ENCODE results near the gene KRT32. TPM values are rescaled to one million over a fixed set of nuclear protein-coding genes. Genes with fewer than 3 reads are reported as not detected.
"Not testable (repeated sequence)": the region's sequence is repeated elsewhere in the genome, so short reads cannot be mapped to it uniquely, and the experiment has no call there.

Gene KRT32
- total RNA-seq, 2 experiments from 2014 or later, result not detected

- peaks cover 4% of the 10 kb centered on the region for H3K27me3 Mint-ChIP-seq (ENCODE audit: low read depth)
- no peak for ATAC-seq
Observed at GRCh38 chr17:41434415-41434814, 32.8 kb downstream of the KRT32 start.

DNA sequence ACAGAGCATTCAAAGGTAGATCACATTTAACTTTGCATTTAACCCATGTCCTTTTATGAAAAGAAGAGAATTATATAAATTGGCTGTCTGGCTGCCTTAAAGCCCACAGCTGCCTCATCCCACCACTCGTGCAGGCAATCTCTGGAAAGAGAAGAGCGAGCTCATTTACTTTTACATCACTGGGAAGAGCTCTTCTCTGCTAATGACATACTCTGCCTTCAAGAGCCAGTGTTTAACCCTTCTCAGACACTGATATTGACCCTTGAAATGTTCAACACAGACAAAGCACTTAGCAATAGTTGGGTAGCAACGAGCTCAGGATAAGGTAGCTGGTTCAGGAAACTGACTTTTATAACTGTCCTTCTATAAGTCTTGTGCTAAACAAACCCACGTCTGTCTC is 33.2 kb downstream of the KRT32 start:
- Mint-ChIP-seq H3K4me3 (no peak overlapping the region), H3K9me3 (ENCODE audit: insufficient read depth) (no peaks in the 10 kb centered on the region), H3K4me1 (ENCODE audit: low read depth) (no peaks in the 10 kb centered on the region), H3K27ac (no peak overlapping the region), H3K36me3 (ENCODE audit: low read depth) (no peaks in the 10 kb centered on the region), H3K27me3 (ENCODE audit: low read depth) (peaks cover 4% of the 10 kb centered on the region)
- ATAC-seq (no peak), DNase-seq (no peak)
- POLR2A ChIA-PET, result no interaction called here
- CTCF ChIA-PET, result interaction anchor here (0.7 to 1.3 kb wide), 3 partner anchors 18 to 229 kb away, joined by 3 read pairs; no protein-coding TSS in a partner anchor

More at GRCh38 chr17:41434415-41434814, 32.8 kb downstream of the KRT32 start:
- ChIA-PET CTCF (interaction anchor here (0.7 to 1.3 kb wide), 3 partner anchors 18 to 228 kb away, joined by 3 read pairs; no protein-coding TSS in a partner anchor), POLR2A (no interaction called here)
- no peaks in the 10 kb centered on the region for H3K36me3 Mint-ChIP-seq (ENCODE audit: low read depth)
- H3K4me1 Mint-ChIP-seq (ENCODE audit: low read depth), result no peaks in the 10 kb centered on the region
- H3K9me3 Mint-ChIP-seq (ENCODE audit: insufficient read depth), result no peaks in the 10 kb centered on the region
- no peak for DNase-seq
- no peak overlapping the region for H3K27ac Mint-ChIP-seq
- H3K4me3 Mint-ChIP-seq, result no peak overlapping the region

DNA sequence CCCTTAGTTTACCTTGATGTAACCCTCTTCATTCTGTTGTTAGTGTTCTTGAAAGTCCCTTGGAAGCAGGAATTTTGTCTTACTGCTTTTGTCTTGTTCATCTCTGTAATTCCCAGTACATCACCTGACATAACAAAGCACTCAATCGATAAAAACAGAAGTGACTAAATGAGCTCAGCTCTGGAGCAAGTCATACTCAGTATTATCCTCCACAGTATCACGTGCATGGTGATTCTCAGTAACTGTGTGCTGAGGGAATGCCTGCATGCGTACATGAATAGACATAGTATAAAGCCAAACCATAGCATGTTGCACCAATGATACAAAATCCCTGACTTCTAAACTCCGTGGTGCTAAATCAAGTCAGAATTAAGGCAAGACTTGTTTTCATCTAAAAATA is 33.6 kb downstream of the KRT32 start:
- no peak for ATAC-seq
- H3K4me1 Mint-ChIP-seq (ENCODE audit: low read depth), result no peaks in the 10 kb centered on the region
- H3K27me3 Mint-ChIP-seq (ENCODE audit: low read depth), result peaks cover 4% of the 10 kb centered on the region
- DNase-seq, result no peak
- H3K4me3 Mint-ChIP-seq, result no peak overlapping the region
- no peak overlapping the region for H3K27ac Mint-ChIP-seq
- no peaks in the 10 kb centered on the region for H3K9me3 Mint-ChIP-seq (ENCODE audit: insufficient read depth)
- ChIA-PET POLR2A (no interaction called here), CTCF (interaction anchor here (1.1 to 1.3 kb wide), 2 partner anchors 116 to 229 kb away, joined by 3 read pairs; no protein-coding TSS in a partner anchor)
- H3K36me3 Mint-ChIP-seq (ENCODE audit: low read depth), result no peaks in the 10 kb centered on the region

DNA sequence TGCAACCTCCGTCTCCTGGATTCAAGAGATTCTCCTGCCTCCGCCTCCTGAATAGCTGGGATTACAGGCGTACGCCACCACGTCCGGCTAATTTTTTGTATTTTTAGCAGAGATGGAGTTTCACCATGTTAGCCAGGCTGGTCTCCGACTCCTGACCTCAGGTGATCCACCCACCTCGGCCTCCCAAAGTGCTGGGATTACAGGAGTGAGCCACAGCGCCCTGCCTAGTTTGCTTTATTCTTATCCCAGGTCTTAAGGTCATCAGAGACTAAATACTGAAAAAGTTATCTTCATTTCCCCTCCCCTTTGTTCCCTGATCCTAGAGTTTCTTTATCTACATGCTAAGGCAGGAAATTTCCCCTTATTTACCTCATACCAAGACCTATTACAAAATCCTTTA is 36.8 kb downstream of the KRT32 start:
- H3K4me3 Mint-ChIP-seq; CTCF ChIA-PET; ATAC-seq; H3K9me3 Mint-ChIP-seq (ENCODE audit: insufficient read depth); DNase-seq; POLR2A ChIA-PET; H3K27ac Mint-ChIP-seq; H3K27me3 Mint-ChIP-seq (ENCODE audit: low read depth); H3K4me1 Mint-ChIP-seq (ENCODE audit: low read depth); H3K36me3 Mint-ChIP-seq (ENCODE audit: low read depth): not testable (repeated sequence)

DNA sequence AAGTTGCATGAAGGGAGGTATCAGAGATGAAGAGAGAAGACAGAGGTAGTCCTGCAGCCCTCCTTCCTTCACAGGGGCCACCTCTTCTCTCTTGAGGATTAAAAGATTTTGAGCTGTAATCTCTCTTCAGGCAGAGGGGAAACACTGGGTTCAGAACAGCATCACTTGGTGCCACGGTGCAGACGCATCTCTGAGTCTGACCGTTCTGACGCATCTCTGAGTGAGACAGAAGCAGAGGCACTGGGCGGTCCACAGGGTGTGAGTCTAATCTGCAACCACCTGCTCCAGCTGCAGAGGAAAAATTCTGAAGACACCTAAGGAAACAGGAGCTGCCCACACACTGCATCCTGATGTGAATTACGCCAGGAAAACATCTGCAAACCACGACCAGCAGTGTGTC is 37.5 kb downstream of the KRT32 start:
- no peak for DNase-seq

DNA sequence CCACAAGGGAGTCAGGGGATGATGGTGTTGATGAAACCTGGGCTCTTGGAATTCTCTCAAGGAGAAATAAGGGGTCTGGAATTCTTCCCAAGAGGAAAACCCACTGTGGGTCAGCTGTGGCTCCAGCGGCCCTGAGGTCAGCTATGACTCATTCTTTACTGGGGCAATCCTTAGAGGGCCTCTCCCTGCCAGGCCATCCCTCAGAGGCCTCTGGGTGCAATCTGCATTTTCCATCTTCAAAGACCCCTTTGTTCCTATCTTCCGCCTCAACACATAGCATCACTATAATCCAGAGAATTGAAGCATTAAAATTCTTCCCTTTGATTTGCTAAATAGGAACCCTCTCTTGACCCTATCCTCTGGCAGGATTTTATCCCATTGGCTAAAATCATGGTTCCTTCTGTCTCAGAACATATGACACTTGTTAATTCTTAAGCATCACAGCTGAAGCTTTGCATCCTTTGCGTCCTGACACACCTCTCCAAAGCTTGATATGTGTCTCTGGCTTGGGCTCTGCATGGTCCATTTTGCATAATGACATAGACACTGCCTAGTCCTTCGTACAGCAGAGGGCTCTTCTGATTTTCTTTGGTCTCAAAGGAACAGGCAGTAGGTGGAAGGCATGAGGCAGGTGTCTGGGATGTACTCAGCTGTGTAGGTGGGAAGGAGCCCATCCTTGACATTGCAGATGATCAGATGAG is 38.4 kb downstream of the KRT32 start:
- H3K4me1 Mint-ChIP-seq (ENCODE audit: low read depth), result no peaks in the 10 kb centered on the region
- no peaks in the 10 kb centered on the region for H3K36me3 Mint-ChIP-seq (ENCODE audit: low read depth)
- DNase-seq (no peak), ATAC-seq (no peak)
- ChIA-PET POLR2A (no interaction called here), CTCF (interaction anchor here (1.0 kb wide), 1 partner anchor 11 kb away, joined by 3 read pairs; no protein-coding TSS in a partner anchor)
- no peak overlapping the region for H3K4me3 Mint-ChIP-seq
- H3K9me3 Mint-ChIP-seq (ENCODE audit: insufficient read depth), result no peaks in the 10 kb centered on the region
- no peak overlapping the region for H3K27ac Mint-ChIP-seq
- H3K27me3 Mint-ChIP-seq (ENCODE audit: low read depth), result peaks cover 4% of the 10 kb centered on the region

More for the DNA sequence above, 37.5 kb downstream of the KRT32 start:
- Mint-ChIP-seq H3K27me3 (ENCODE audit: low read depth) (peaks cover 4% of the 10 kb centered on the region), H3K4me3 (no peak overlapping the region), H3K36me3 (ENCODE audit: low read depth) (no peaks in the 10 kb centered on the region), H3K4me1 (ENCODE audit: low read depth) (no peaks in the 10 kb centered on the region), H3K27ac (no peak overlapping the region), H3K9me3 (ENCODE audit: insufficient read depth) (no peaks in the 10 kb centered on the region)
- ChIA-PET POLR2A (no interaction called here), CTCF (no interaction called here)
- ATAC-seq, result no peak

- DNase-seq (no peak), ATAC-seq (no peak)
- Mint-ChIP-seq H3K4me3 (no peak within 1 kb of the TSS), H3K36me3 (ENCODE audit: low read depth) (no peaks in the 10 kb centered on the region), H3K4me1 (ENCODE audit: low read depth) (no peaks in the 10 kb centered on the region), H3K27me3 (ENCODE audit: low read depth) (no peaks in the 10 kb centered on the region), H3K9me3 (ENCODE audit: insufficient read depth) (no peaks in the 10 kb centered on the region), H3K27ac (no peak within 1 kb of the TSS)
- POLR2A ChIA-PET, result no interaction called here
- CTCF ChIA-PET, result no interaction called here
Observed at GRCh38 chr17:41424111-41424635, 43.0 kb downstream of the KRT32 start, which contains the start of gene KRT37. TSS of gene KRT37 (minus strand) at chr17:41424585. CDS start at chr17:41424523, 62 bp downstream.

GRCh38 chr17:41422586-41422985 is 44.6 kb downstream of the KRT32 start:
- POLR2A ChIA-PET; CTCF ChIA-PET; H3K4me1 Mint-ChIP-seq (ENCODE audit: low read depth); ATAC-seq; H3K27me3 Mint-ChIP-seq (ENCODE audit: low read depth); H3K27ac Mint-ChIP-seq; DNase-seq; H3K4me3 Mint-ChIP-seq; H3K36me3 Mint-ChIP-seq (ENCODE audit: low read depth); H3K9me3 Mint-ChIP-seq (ENCODE audit: insufficient read depth): not testable (repeated sequence)

DNA sequence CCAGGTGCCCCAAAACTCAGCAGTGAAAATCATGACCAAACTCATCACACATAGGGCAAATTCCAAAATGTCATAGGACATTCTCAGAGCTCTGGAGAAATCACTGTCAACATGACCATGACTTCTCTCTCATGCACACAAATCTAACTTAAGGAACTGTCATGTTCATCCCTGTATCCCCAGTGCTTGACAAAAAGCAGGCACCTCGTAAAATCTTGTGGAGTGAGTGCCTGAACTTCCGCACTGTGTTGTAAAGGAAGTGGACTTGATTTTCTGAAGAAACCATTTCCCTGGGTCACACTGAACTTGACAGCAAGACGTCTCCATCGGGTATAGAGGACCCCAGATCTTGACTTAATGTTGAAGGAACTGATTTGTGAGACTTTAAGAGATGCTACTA is 45.6 kb downstream of the KRT32 start:
- Mint-ChIP-seq H3K36me3 (ENCODE audit: low read depth) (no peaks in the 10 kb centered on the region), H3K4me3 (no peak overlapping the region), H3K9me3 (ENCODE audit: insufficient read depth) (no peaks in the 10 kb centered on the region), H3K27ac (no peak overlapping the region), H3K4me1 (ENCODE audit: low read depth) (no peaks in the 10 kb centered on the region), H3K27me3 (ENCODE audit: low read depth) (no peaks in the 10 kb centered on the region)
- ChIA-PET CTCF (no interaction called here), POLR2A (no interaction called here)
- DNase-seq, result no peak
- no peak for ATAC-seq

- DNase-seq (no peak), ATAC-seq (no peak)
- Mint-ChIP-seq H3K4me3 (no peak overlapping the region), H3K27ac (no peak overlapping the region), H3K4me1 (ENCODE audit: low read depth) (no peaks in the 10 kb centered on the region), H3K36me3 (ENCODE audit: low read depth) (no peaks in the 10 kb centered on the region), H3K27me3 (ENCODE audit: low read depth) (no peaks in the 10 kb centered on the region), H3K9me3 (ENCODE audit: insufficient read depth) (no peaks in the 10 kb centered on the region)
- POLR2A ChIA-PET, result no interaction called here
- CTCF ChIA-PET, result no interaction called here
Observed at GRCh38 chr17:41421116-41421515, 46.1 kb downstream of the KRT32 start.

GRCh38 chr17:41420134-41420533 is 47.1 kb downstream of the KRT32 start:
- DNase-seq (no peak), ATAC-seq (no peak)
- Mint-ChIP-seq H3K36me3 (ENCODE audit: low read depth) (no peaks in the 10 kb centered on the region), H3K4me3 (no peak overlapping the region), H3K27ac (no peak overlapping the region), H3K9me3 (ENCODE audit: insufficient read depth) (no peaks in the 10 kb centered on the region), H3K27me3 (ENCODE audit: low read depth) (no peaks in the 10 kb centered on the region), H3K4me1 (ENCODE audit: low read depth) (no peaks in the 10 kb centered on the region)
- ChIA-PET CTCF (no interaction called here), POLR2A (no interaction called here)

GRCh38 chr17:41419716-41420115 is 47.5 kb downstream of the KRT32 start:
- Mint-ChIP-seq H3K27ac (no peak overlapping the region), H3K4me3 (no peak overlapping the region), H3K27me3 (ENCODE audit: low read depth) (no peaks in the 10 kb centered on the region), H3K9me3 (ENCODE audit: insufficient read depth) (no peaks in the 10 kb centered on the region), H3K36me3 (ENCODE audit: low read depth) (no peaks in the 10 kb centered on the region), H3K4me1 (ENCODE audit: low read depth) (no peaks in the 10 kb centered on the region)
- ATAC-seq, result no peak
- ChIA-PET POLR2A (no interaction called here), CTCF (no interaction called here)
- DNase-seq, result no peak
